NB4 (cell line): Measurements from ENCODE around the gene RUFY3.

Source experiments
- MYC ChIP-seq: IDR thresholded peaks from 2 replicates; pipeline ENCODE4 v1.6.1; 2011; ENCODE audit warnings: low read depth, low read length
- POLR2A ChIP-seq: IDR thresholded peaks from 2 replicates; pipeline ENCODE4 v1.6.1; 2011; ENCODE audit warnings: mild to moderate bottlenecking; ENCODE audit not compliant: insufficient read length; ENCODE audit errors: extremely low read depth
- TF ChIP-seq, protein P1 (sequence below): IDR thresholded peaks from one replicate; pipeline ENCODE4 v1.5.1; 2012; ENCODE audit warnings: low read depth, low read length
- TF ChIP-seq, protein P2 (sequence below): IDR thresholded peaks from 2 replicates; pipeline ENCODE4 v1.6.1; 2011; ENCODE audit warnings: low read depth, low read length

DNA sequence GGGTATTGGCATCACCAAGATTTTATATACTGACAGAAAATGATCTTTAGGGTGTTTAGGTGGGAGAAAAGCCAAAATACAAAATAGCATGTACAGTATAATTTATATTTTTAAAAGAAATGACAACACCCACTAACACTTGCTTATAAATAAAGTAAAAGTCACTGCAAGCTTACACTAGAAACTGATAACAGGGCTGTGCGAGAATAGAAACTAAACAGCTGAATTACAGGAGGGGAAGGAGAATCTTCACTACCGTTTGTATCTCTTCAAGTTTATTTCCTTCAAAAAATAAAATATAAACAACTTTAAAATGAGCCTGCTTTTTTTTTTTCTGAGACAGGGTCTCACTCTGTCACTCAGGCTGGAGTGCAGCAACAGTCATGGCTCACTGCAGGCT, 95.1 kb downstream of the RUFY3 start:
- TF ChIP-seq POLR2A (no peak), MYC (no peak)
- TF ChIP-seq, protein P1, sequence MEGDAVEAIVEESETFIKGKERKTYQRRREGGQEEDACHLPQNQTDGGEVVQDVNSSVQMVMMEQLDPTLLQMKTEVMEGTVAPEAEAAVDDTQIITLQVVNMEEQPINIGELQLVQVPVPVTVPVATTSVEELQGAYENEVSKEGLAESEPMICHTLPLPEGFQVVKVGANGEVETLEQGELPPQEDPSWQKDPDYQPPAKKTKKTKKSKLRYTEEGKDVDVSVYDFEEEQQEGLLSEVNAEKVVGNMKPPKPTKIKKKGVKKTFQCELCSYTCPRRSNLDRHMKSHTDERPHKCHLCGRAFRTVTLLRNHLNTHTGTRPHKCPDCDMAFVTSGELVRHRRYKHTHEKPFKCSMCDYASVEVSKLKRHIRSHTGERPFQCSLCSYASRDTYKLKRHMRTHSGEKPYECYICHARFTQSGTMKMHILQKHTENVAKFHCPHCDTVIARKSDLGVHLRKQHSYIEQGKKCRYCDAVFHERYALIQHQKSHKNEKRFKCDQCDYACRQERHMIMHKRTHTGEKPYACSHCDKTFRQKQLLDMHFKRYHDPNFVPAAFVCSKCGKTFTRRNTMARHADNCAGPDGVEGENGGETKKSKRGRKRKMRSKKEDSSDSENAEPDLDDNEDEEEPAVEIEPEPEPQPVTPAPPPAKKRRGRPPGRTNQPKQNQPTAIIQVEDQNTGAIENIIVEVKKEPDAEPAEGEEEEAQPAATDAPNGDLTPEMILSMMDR = no peak
- TF ChIP-seq, protein P2, sequence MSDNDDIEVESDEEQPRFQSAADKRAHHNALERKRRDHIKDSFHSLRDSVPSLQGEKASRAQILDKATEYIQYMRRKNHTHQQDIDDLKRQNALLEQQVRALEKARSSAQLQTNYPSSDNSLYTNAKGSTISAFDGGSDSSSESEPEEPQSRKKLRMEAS = no peak
